Measurements from ENCODE around the gene HOXD12.
A peak's percentile ranks its signal among the peaks of the same experiment; 100 is the strongest.

The HOXD12 gene

DNA sequence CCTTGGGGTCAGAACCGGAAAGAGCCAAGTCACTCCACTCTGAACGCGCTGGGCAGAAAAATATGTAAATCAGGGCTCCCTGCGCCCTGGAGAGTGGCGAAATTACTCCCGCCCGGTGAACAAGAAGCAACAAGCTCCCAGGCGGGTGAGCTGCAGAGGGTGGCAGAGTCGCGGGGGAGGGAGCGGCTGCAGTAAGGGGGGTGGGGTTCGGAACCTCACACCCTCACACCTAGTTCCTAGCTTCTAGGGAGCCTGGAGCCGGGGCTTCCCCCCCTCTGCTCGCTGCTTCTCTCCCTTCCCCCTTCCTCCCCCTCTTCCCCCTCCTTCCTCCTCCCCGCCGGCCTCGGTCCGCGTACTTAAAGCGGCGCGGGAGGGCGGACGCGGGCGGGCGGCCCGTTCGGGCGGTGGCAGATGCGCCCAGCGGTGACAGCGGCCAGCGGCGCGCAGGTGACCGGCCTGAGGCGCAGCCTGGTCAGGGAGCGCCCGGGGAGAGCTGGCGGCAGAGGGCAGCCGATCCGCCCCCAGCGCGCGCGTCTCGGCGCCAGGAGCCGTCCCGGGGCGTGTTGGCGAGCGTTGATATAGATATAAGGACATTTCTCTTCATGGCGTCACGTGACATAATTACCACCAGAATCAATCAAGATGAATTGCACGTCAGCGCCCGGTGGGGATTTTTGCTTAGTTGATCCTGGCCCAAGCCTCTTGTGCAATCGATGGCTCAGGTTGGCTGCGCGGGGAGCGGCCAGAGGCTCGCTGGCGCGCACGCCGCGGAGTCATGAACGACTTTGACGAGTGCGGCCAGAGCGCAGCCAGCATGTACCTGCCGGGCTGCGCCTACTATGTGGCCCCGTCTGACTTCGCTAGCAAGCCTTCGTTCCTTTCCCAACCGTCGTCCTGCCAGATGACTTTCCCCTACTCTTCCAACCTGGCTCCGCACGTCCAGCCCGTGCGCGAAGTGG lies 7.3 kb downstream of the HOXD12 start, which contains the start of gene HOXD11:
TSS of gene HOXD11 (plus strand) at position 700 of the 959 bp plus-strand sequence. CDS start at position 776, 76 bp downstream.
- no peak within 1 kb of the TSS for H3K27ac ChIP-seq (ENCODE audit: low read depth, low read length)
- no CpG with 5 or more reads among the region's 85 CpGs for WGBS (ENCODE audit: extremely low coverage, insufficient coverage, insufficient read length)
- H3K36me3 ChIP-seq (ENCODE audit: control insufficient read depth in 1 of 2, insufficient read depth in 2 of 2, low read length in 2 of 2), result no peaks in the 10 kb centered on the region

DNA sequence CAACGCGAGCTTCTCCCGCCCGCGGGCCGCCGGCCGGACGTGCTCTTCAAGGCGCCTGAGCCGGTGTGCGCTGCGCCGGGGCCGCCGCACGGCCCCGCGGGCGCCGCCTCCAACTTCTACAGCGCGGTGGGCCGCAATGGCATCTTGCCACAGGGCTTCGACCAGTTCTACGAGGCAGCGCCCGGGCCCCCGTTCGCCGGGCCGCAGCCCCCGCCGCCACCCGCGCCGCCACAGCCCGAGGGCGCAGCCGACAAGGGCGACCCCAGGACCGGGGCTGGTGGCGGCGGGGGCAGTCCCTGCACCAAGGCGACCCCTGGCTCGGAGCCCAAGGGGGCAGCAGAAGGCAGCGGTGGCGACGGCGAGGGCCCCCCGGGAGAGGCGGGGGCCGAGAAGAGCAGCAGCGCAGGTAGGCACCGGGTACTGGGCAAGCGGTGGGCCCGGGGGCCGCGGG lies 8.2 kb downstream of the HOXD12 start:
- no CpG with 5 or more reads among the region's 59 CpGs for WGBS (ENCODE audit: extremely low coverage, insufficient coverage, insufficient read length)
- no peaks in the 10 kb centered on the region for H3K36me3 ChIP-seq (ENCODE audit: control insufficient read depth in 1 of 2, insufficient read depth in 2 of 2, low read length in 2 of 2)

More for the DNA sequence above, 7.3 kb downstream of the HOXD12 start, which contains the start of gene HOXD11:
- no peak within 1 kb of the TSS for H3K9ac ChIP-seq (ENCODE audit: low read length)
- H3K79me1 ChIP-seq (ENCODE audit: low read length), result peaks cover 4% of the 10 kb centered on the region
- no peak within 1 kb of the TSS for H3K23ac ChIP-seq (ENCODE audit: low read length)
- H3K4me3 ChIP-seq (ENCODE audit: low read depth, low read length), result peak within 1 kb of the TSS; percentile 60
- H4K8ac ChIP-seq (ENCODE audit: low read depth, low read length), result no peak within 1 kb of the TSS
- no peak within 1 kb of the TSS for H2AK5ac ChIP-seq (ENCODE audit: low read length)
- DNase-seq, result peak; percentile 15 to 51
- no peak within 1 kb of the TSS for H2BK12ac ChIP-seq (ENCODE audit: low read length)
- H3K4ac ChIP-seq (ENCODE audit: low read depth, low read length), result no peak within 1 kb of the TSS
- no peak within 1 kb of the TSS for H4K91ac ChIP-seq (ENCODE audit: low read depth, low read length)
- peaks cover 8% of the 10 kb centered on the region for H3K9me3 ChIP-seq (ENCODE audit: insufficient read depth, low read depth, low read length)
- no peak within 1 kb of the TSS for H2BK5ac ChIP-seq (ENCODE audit: low read depth, low read length, poor library complexity)
- H2BK120ac ChIP-seq (ENCODE audit: insufficient read depth, low read length, poor library complexity), result no peak within 1 kb of the TSS
- peak within 1 kb of the TSS; percentile 60 for H3K4me2 ChIP-seq (ENCODE audit: low read length)
- H3K4me1 ChIP-seq (ENCODE audit: control insufficient read depth in 1 of 2, insufficient read depth in 2 of 2, low read length in 2 of 2), result peaks cover 7 to 13% of the 10 kb centered on the region in 2 experiments
- peaks cover 76% of the 10 kb centered on the region for H3K27me3 ChIP-seq (ENCODE audit: insufficient read depth, low read length)
- H3K79me2 ChIP-seq (ENCODE audit: control insufficient read depth, insufficient read depth, low read length, poor library complexity), result no peaks in the 10 kb centered on the region
- H2AFZ ChIP-seq (ENCODE audit: insufficient read depth, low read length, poor library complexity), result no peak within 1 kb of the TSS
- no peak within 1 kb of the TSS for H4K12ac ChIP-seq (ENCODE audit: low read depth, low read length)
- H3K14ac ChIP-seq (ENCODE audit: low read length), result no peak within 1 kb of the TSS
- H3K18ac ChIP-seq (ENCODE audit: low read length), result no peak within 1 kb of the TSS

GRCh38 chr2:176109192-176109901 lies 9.8 kb downstream of the HOXD12 start:
- H3K27me3 ChIP-seq (ENCODE audit: insufficient read depth, low read length), result peaks cover 81% of the 10 kb centered on the region
- peaks cover 4% of the 10 kb centered on the region for H3K79me1 ChIP-seq (ENCODE audit: low read length)
- H3K27ac ChIP-seq (ENCODE audit: low read depth, low read length), result no peak overlapping the region
- H3K9ac ChIP-seq (ENCODE audit: low read length), result no peak overlapping the region
- no peak for DNase-seq
- H3K9me3 ChIP-seq (ENCODE audit: insufficient read depth, low read depth, low read length), result peaks cover 15% of the 10 kb centered on the region
- H3K4me1 ChIP-seq (ENCODE audit: control insufficient read depth in 1 of 2, insufficient read depth in 2 of 2, low read length in 2 of 2), result peaks cover 7 to 10% of the 10 kb centered on the region in 2 experiments
- no peak overlapping the region for H3K4me2 ChIP-seq (ENCODE audit: low read length)
- H4K8ac ChIP-seq (ENCODE audit: low read depth, low read length), result no peak overlapping the region
- H2BK5ac ChIP-seq (ENCODE audit: low read depth, low read length, poor library complexity), result no peak overlapping the region
- no peak overlapping the region for H4K12ac ChIP-seq (ENCODE audit: low read depth, low read length)
- H3K36me3 ChIP-seq (ENCODE audit: control insufficient read depth in 1 of 2, insufficient read depth in 2 of 2, low read length in 2 of 2), result no peaks in the 10 kb centered on the region
- H3K23ac ChIP-seq (ENCODE audit: low read length), result no peak overlapping the region
- no CpG with 5 or more reads among the region's 26 CpGs for WGBS (ENCODE audit: extremely low coverage, insufficient coverage, insufficient read length)
- H2AK5ac ChIP-seq (ENCODE audit: low read length), result no peak overlapping the region
- H3K4me3 ChIP-seq (ENCODE audit: low read depth, low read length), result no peak overlapping the region
- no peak overlapping the region for H2AFZ ChIP-seq (ENCODE audit: insufficient read depth, low read length, poor library complexity)
- no peaks in the 10 kb centered on the region for H3K79me2 ChIP-seq (ENCODE audit: control insufficient read depth, insufficient read depth, low read length, poor library complexity)
- no peak overlapping the region for H4K91ac ChIP-seq (ENCODE audit: low read depth, low read length)
- no peak overlapping the region for H3K18ac ChIP-seq (ENCODE audit: low read length)
- H2BK120ac ChIP-seq (ENCODE audit: insufficient read depth, low read length, poor library complexity), result no peak overlapping the region
- H3K14ac ChIP-seq (ENCODE audit: low read length), result no peak overlapping the region
- no peak overlapping the region for H3K4ac ChIP-seq (ENCODE audit: low read depth, low read length)
- no peak overlapping the region for H2BK12ac ChIP-seq (ENCODE audit: low read length)

More for the DNA sequence above, 8.2 kb downstream of the HOXD12 start:
- Histone ChIP-seq H3K27me3 (ENCODE audit: insufficient read depth, low read length) (peaks cover 78% of the 10 kb centered on the region), H2BK12ac (ENCODE audit: low read length) (no peak overlapping the region), H3K9me3 (ENCODE audit: insufficient read depth, low read depth, low read length) (peaks cover 14% of the 10 kb centered on the region), H3K4ac (ENCODE audit: low read depth, low read length) (no peak overlapping the region), H3K4me1 (ENCODE audit: control insufficient read depth in 1 of 2, insufficient read depth in 2 of 2, low read length in 2 of 2) (peaks cover 7 to 13% of the 10 kb centered on the region in 2 experiments), H3K79me1 (ENCODE audit: low read length) (peaks cover 4% of the 10 kb centered on the region), H4K12ac (ENCODE audit: low read depth, low read length) (no peak overlapping the region), H4K91ac (ENCODE audit: low read depth, low read length) (no peak overlapping the region), H2BK5ac (ENCODE audit: low read depth, low read length, poor library complexity) (no peak overlapping the region), H3K23ac (ENCODE audit: low read length) (no peak overlapping the region), H3K14ac (ENCODE audit: low read length) (no peak overlapping the region), H3K18ac (ENCODE audit: low read length) (no peak overlapping the region), H4K8ac (ENCODE audit: low read depth, low read length) (no peak overlapping the region), H3K4me3 (ENCODE audit: low read depth, low read length) (no peak overlapping the region), H3K27ac (ENCODE audit: low read depth, low read length) (no peak overlapping the region), H3K9ac (ENCODE audit: low read length) (no peak overlapping the region), H2AFZ (ENCODE audit: insufficient read depth, low read length, poor library complexity) (no peak overlapping the region), H3K4me2 (ENCODE audit: low read length) (peak overlapping the region; percentile 44), H3K79me2 (ENCODE audit: control insufficient read depth, insufficient read depth, low read length, poor library complexity) (no peaks in the 10 kb centered on the region), H2AK5ac (ENCODE audit: low read length) (no peak overlapping the region), H2BK120ac (ENCODE audit: insufficient read depth, low read length, poor library complexity) (no peak overlapping the region)
- no peak for DNase-seq

DNA sequence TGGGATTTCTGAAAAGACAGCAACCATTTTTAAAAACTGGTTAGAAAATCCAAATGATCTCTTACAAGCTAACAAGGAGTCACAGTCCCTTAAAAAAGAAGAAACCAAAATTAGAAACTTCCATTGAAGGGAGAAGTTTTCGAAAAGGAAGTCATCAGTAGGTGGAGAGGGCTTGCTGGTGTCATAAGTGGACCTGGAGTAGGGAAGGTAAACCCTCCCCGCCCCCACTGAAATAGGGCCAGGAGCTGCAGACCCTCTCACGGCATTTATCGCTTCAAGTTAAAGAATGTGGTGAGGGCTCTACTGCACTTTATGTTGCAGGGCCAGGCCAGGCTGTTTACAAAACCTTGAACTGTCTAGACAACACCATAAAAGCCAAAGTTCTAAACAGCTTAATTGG lies 10.4 kb downstream of the HOXD12 start:
- Histone ChIP-seq H3K4ac (ENCODE audit: low read depth, low read length) (no peak overlapping the region), H4K91ac (ENCODE audit: low read depth, low read length) (no peak overlapping the region), H3K27ac (ENCODE audit: low read depth, low read length) (no peak overlapping the region), H3K4me1 (ENCODE audit: control insufficient read depth in 1 of 2, insufficient read depth in 2 of 2, low read length in 2 of 2) (peaks cover 7% of the 10 kb centered on the region in 2 experiments), H2AK5ac (ENCODE audit: low read length) (no peak overlapping the region), H4K12ac (ENCODE audit: low read depth, low read length) (no peak overlapping the region), H3K79me2 (ENCODE audit: control insufficient read depth, insufficient read depth, low read length, poor library complexity) (no peaks in the 10 kb centered on the region), H3K18ac (ENCODE audit: low read length) (no peak overlapping the region), H2BK5ac (ENCODE audit: low read depth, low read length, poor library complexity) (no peak overlapping the region), H3K9ac (ENCODE audit: low read length) (no peak overlapping the region), H2AFZ (ENCODE audit: insufficient read depth, low read length, poor library complexity) (no peak overlapping the region), H2BK120ac (ENCODE audit: insufficient read depth, low read length, poor library complexity) (no peak overlapping the region), H3K23ac (ENCODE audit: low read length) (no peak overlapping the region), H3K14ac (ENCODE audit: low read length) (no peak overlapping the region), H3K36me3 (ENCODE audit: control insufficient read depth in 1 of 2, insufficient read depth in 2 of 2, low read length in 2 of 2) (no peaks in the 10 kb centered on the region), H3K79me1 (ENCODE audit: low read length) (no peaks in the 10 kb centered on the region), H3K9me3 (ENCODE audit: insufficient read depth, low read depth, low read length) (peaks cover 15% of the 10 kb centered on the region), H3K4me2 (ENCODE audit: low read length) (no peak overlapping the region), H3K27me3 (ENCODE audit: insufficient read depth, low read length) (peaks cover 81% of the 10 kb centered on the region), H2BK12ac (ENCODE audit: low read length) (no peak overlapping the region), H4K8ac (ENCODE audit: low read depth, low read length) (no peak overlapping the region), H3K4me3 (ENCODE audit: low read depth, low read length) (no peak overlapping the region)
- no peak for DNase-seq
- WGBS (ENCODE audit: extremely low coverage, insufficient coverage, insufficient read length), result no CpG with 5 or more reads among the region's 4 CpGs
